GM23338 (cell line): ENCODE measurements around the gene PRLHR. TPM values are rescaled to one million over a fixed set of nuclear protein-coding genes. Genes with fewer than 3 reads are reported as not detected.

Source experiments
- ATAC-seq: fragments of 200-7000 bp; cut with Tn5 transposase; 3 replicates; pipeline ENCODE4 v1.9.1; 2020
- DNase-seq: peaks from one replicate; pipeline ENCODE4 v3.0.0-alpha.2; 2015; ENCODE audit warnings: low spot score
- H2AFZ ChIP-seq: fragments of 200-600 bp; sonication (generic); 2 replicates; pipeline ENCODE4 v1.8.0; 2016; ENCODE audit warnings: antibody characterized with exemption, mild to moderate bottlenecking, moderate library complexity
- H3F3A ChIP-seq: fragments of 200-600 bp; sonication (generic); replicated peaks from 2 replicates; pipeline ENCODE4 v1.8.0; 2017; ENCODE audit warnings: antibody characterized with exemption, mixed run types, low read depth
- H3K27ac ChIP-seq: fragments of 200-600 bp; sonication (generic); 2 replicates; pipeline ENCODE4 v1.6.1; 2016; ENCODE audit warnings: low read depth
- H3K27me3 ChIP-seq: fragments of 200-600 bp; sonication (generic); 2 replicates; pipeline ENCODE4 v1.8.0; 2016; ENCODE audit warnings: mild to moderate bottlenecking, mixed run types, moderate library complexity; ENCODE audit not compliant: insufficient read depth
- H3K36me3 ChIP-seq: fragments of 200-600 bp; sonication (generic); 2 replicates; pipeline ENCODE4 v1.8.0; 2016; ENCODE audit warnings: mild to moderate bottlenecking; ENCODE audit not compliant: insufficient read depth
- H3K4me1 ChIP-seq: fragments of 200-600 bp; sonication (generic); 2 replicates; pipeline ENCODE4 v1.8.0; 2016; ENCODE audit warnings: mild to moderate bottlenecking, moderate library complexity; ENCODE audit not compliant: insufficient read depth
- H3K4me2 ChIP-seq: fragments of 200-600 bp; sonication (generic); 2 replicates; pipeline ENCODE4 v1.7.1; 2017; ENCODE audit warnings: mixed run types
- H3K4me3 ChIP-seq: fragments of 200-600 bp; sonication (generic); 2 replicates; pipeline ENCODE4 v1.6.1; 2016; ENCODE audit warnings: mixed run types
- H3K79me2 ChIP-seq: fragments of 200-600 bp; sonication (generic); replicated peaks from 2 replicates; pipeline ENCODE4 v1.8.0; 2017; ENCODE audit warnings: mild to moderate bottlenecking; ENCODE audit not compliant: insufficient read depth
- H3K9me2 ChIP-seq: fragments of 200-600 bp; sonication (generic); 2 replicates; pipeline ENCODE4 v1.8.0; 2017; ENCODE audit not compliant: insufficient read depth
- H4K20me1 ChIP-seq: fragments of 200-600 bp; sonication (generic); replicated peaks from 2 replicates; pipeline ENCODE4 v1.8.0; 2017; ENCODE audit warnings: mild to moderate bottlenecking; ENCODE audit not compliant: insufficient read depth
- H3K27ac Mint-ChIP-seq: 2 replicates; pipeline ENCODE4 v1.8.0; 2020; ENCODE audit warnings: inconsistent platforms, mild to moderate bottlenecking, moderate library complexity, mixed read lengths
- H3K27me3 Mint-ChIP-seq: 3 replicates; pipeline ENCODE4 v1.8.0; 2022; ENCODE audit warnings: low read depth, mild to moderate bottlenecking, moderate library complexity, mixed read lengths, inconsistent platforms; ENCODE audit not compliant: insufficient read depth, poor library complexity
- H3K36me3 Mint-ChIP-seq: 3 replicates; pipeline ENCODE4 v1.8.0; 2021; ENCODE audit warnings: low read depth, mild to moderate bottlenecking, inconsistent platforms, moderate library complexity, mixed read lengths
- H3K4me1 Mint-ChIP-seq: 3 replicates; pipeline ENCODE4 v1.8.0; 2020; ENCODE audit warnings: mild to moderate bottlenecking, inconsistent platforms, mixed read lengths
- H3K4me3 Mint-ChIP-seq: 3 replicates; pipeline ENCODE4 v1.8.0; 2021; ENCODE audit warnings: moderate library complexity, mild to moderate bottlenecking, inconsistent platforms, mixed read lengths
- H3K9me3 Mint-ChIP-seq: 3 replicates; pipeline ENCODE4 v1.8.0; 2020; ENCODE audit warnings: moderate library complexity, mild to moderate bottlenecking, inconsistent platforms, mixed read lengths
- CREB1 ChIP-seq: fragments of 250-450 bp; sonication (Bioruptor Pico); IDR thresholded peaks from 2 replicates; pipeline ENCODE4 v1.5.0; 2020; ENCODE audit warnings: low read depth, mild to moderate bottlenecking, moderate library complexity
- NANOG ChIP-seq: IDR thresholded peaks from 2 replicates; pipeline ENCODE4 v1.6.1; 2016; ENCODE audit warnings: antibody characterized with exemption, borderline replicate concordance
- STAT1 ChIP-seq: IDR thresholded peaks from one replicate; pipeline ENCODE4 v1.6.1; 2016; ENCODE audit warnings: antibody characterized with exemption; ENCODE audit not compliant: unreplicated experiment
- ZNF114 ChIP-seq: fragments of 250-450 bp; sonication (Bioruptor Pico); IDR thresholded peaks from 2 replicates; pipeline ENCODE4 v1.5.0; 2020; ENCODE audit warnings: mild to moderate bottlenecking, moderate library complexity
- ZNF331 ChIP-seq: fragments of 250-450 bp; sonication (Bioruptor Pico); IDR thresholded peaks from 2 replicates; pipeline ENCODE4 v1.5.0; 2020; ENCODE audit warnings: low read depth, mild to moderate bottlenecking, moderate library complexity
- polyA plus RNA-seq: library from polyadenylated mRNA; unstranded; fragments of >200 nt; fragmentation: Nextera tagmentation; extraction: Ambion mirVana; gene quantifications from 2 replicates; pipeline ENCODE4 v1.2.1, GENCODE V29; 2016
- total RNA-seq: library from RNA; depleted of rRNA; stranded (reverse); fragments of >200 nt; shearing (Covaris generic); gene quantifications from 2 replicates; pipeline ENCODE4 v1.2.3, GENCODE V29; 2014
- TF ChIP-seq, protein P1 (sequence below): IDR thresholded peaks from 2 replicates; pipeline ENCODE4 v1.6.1; 2016; ENCODE audit warnings: antibody characterized with exemption
- TF ChIP-seq, protein P2 (sequence below): IDR thresholded peaks from one replicate; pipeline ENCODE4 v1.6.1; 2018; ENCODE audit warnings: antibody characterized with exemption; ENCODE audit not compliant: unreplicated experiment

PRLHR gene
- total and polyA plus RNA-seq, 2 experiments from 2014 or later = 0.24 TPM; not detected in 1

DNA sequence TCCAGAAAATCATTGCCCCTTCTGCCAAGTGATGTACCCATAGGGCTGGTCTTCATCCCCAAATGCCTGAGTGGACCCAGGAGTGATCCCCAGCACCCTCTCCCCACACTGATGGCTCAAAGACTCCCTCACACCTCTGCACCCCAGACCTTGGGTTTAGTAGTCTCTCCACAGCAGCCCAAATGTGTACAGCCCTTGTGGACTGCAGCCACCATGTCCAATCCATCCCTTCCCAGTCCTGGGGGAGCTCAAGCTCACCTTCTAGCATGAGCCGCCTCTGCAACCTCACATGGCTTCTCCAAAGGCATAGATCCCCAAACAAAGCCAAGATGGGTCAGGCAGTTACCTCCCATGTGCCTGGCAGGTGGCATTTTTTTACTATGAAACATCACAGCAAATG is 50.1 kb downstream of the PRLHR start (continued):
- TF ChIP-seq, protein P1, sequence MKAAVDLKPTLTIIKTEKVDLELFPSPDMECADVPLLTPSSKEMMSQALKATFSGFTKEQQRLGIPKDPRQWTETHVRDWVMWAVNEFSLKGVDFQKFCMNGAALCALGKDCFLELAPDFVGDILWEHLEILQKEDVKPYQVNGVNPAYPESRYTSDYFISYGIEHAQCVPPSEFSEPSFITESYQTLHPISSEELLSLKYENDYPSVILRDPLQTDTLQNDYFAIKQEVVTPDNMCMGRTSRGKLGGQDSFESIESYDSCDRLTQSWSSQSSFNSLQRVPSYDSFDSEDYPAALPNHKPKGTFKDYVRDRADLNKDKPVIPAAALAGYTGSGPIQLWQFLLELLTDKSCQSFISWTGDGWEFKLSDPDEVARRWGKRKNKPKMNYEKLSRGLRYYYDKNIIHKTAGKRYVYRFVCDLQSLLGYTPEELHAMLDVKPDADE = no peak
- TF ChIP-seq ZNF331 = no peak
- no peak for TF ChIP-seq NANOG
- no peak for TF ChIP-seq STAT1
- TF ChIP-seq CREB1 (CRISPR knock-in tag) = no peak
- no peak for TF ChIP-seq ZNF114 (CRISPR knock-in tag)
- TF ChIP-seq, protein P2, sequence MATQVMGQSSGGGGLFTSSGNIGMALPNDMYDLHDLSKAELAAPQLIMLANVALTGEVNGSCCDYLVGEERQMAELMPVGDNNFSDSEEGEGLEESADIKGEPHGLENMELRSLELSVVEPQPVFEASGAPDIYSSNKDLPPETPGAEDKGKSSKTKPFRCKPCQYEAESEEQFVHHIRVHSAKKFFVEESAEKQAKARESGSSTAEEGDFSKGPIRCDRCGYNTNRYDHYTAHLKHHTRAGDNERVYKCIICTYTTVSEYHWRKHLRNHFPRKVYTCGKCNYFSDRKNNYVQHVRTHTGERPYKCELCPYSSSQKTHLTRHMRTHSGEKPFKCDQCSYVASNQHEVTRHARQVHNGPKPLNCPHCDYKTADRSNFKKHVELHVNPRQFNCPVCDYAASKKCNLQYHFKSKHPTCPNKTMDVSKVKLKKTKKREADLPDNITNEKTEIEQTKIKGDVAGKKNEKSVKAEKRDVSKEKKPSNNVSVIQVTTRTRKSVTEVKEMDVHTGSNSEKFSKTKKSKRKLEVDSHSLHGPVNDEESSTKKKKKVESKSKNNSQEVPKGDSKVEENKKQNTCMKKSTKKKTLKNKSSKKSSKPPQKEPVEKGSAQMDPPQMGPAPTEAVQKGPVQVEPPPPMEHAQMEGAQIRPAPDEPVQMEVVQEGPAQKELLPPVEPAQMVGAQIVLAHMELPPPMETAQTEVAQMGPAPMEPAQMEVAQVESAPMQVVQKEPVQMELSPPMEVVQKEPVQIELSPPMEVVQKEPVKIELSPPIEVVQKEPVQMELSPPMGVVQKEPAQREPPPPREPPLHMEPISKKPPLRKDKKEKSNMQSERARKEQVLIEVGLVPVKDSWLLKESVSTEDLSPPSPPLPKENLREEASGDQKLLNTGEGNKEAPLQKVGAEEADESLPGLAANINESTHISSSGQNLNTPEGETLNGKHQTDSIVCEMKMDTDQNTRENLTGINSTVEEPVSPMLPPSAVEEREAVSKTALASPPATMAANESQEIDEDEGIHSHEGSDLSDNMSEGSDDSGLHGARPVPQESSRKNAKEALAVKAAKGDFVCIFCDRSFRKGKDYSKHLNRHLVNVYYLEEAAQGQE = no peak

DNA sequence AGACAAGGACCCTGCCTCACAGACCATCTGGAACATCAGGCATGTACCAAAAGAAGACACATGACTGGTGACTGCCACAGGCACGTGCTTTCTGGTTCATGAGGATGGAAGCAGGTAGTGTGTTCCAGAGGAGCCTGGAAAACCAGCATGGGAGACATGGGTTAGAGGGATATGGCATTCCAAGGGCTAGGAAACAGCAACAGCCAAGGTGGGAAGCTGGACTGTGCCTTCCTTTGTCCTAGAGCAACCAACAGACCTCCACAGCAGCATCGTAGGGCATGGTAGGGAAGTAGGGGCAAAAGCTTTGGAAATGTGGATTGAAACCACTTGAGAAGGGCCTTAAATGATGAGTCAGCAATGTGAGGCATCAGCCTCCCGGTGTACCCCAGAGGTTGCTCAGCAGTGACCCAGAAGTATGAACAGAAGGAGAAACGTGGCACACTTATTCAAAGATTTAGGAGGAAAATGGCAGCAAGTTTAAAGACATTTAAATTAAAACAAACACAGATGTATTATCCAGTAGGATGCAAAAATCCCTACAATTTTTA is 51.0 kb downstream of the PRLHR start:
- H3K79me2 ChIP-seq = no peaks in the 10 kb centered on the region
- H3K9me2 ChIP-seq = no peaks in the 10 kb centered on the region
- DNase-seq = no peak
- TF ChIP-seq, protein P1 = no peak
- TF ChIP-seq, protein P2 = no peak
- no peak overlapping the region for H3K4me3 ChIP-seq
- H3F3A ChIP-seq = no peaks in the 10 kb centered on the region
- H3K4me1 Mint-ChIP-seq = peaks cover 3% of the 10 kb centered on the region; the same call in 1 of the 3 replicates
- H3K36me3 Mint-ChIP-seq = no peaks in the 10 kb centered on the region
- no peaks in the 10 kb centered on the region for H3K9me3 Mint-ChIP-seq
- no peaks in the 10 kb centered on the region for H3K27me3 ChIP-seq
- no peaks in the 10 kb centered on the region; the same call in 1 of the 2 replicates for H3K4me1 ChIP-seq
- no peak overlapping the region; the same call in 1 of the 2 replicates for H3K27ac Mint-ChIP-seq
- H3K36me3 ChIP-seq = no peaks in the 10 kb centered on the region
- no peak for ATAC-seq
- peak overlapping the region; percentile 72; the same call in 1 of the 2 replicates for H2AFZ ChIP-seq
- no peak overlapping the region for H3K4me3 Mint-ChIP-seq
- H3K4me2 ChIP-seq = no peak overlapping the region
- H3K27me3 Mint-ChIP-seq = peaks cover 3% of the 10 kb centered on the region
- no peak overlapping the region for H3K27ac ChIP-seq
- H4K20me1 ChIP-seq = no peaks in the 10 kb centered on the region
